Retinal pigment epithelial cell (primary cell): ENCODE results near the gene INTS7.

Experiments used
- DNase-seq: peaks from one replicate; pipeline ENCODE4 v3.0.0-alpha.2; 2010; ENCODE audit warnings: low read depth
- H3K4me3 ChIP-seq: 2 replicates; pipeline ENCODE4 v1.5.1; 2011; ENCODE audit warnings: mild to moderate bottlenecking, low read length, control low read depth, moderate library complexity
- CTCF ChIP-seq: conservative IDR thresholded peaks from 2 replicates; pipeline ENCODE4 v1.5.1; 2011; ENCODE audit warnings: low read depth, low read length, control low read depth, inconsistent platforms

The INTS7 gene

GRCh38 chr1:211978596-211978995, 56.8 kb downstream of the INTS7 start:
- no peak overlapping the region for H3K4me3 ChIP-seq
- TF ChIP-seq CTCF, result no peak
- no peak for DNase-seq

GRCh38 chr1:211975152-211975941, 60.0 kb downstream of the INTS7 start:
- TF ChIP-seq CTCF, result no peak
- no peak overlapping the region for H3K4me3 ChIP-seq
- no peak for DNase-seq

- H3K4me3 ChIP-seq, result no peak overlapping the region
- TF ChIP-seq CTCF, result no peak
- DNase-seq, result no peak
Measured at GRCh38 chr1:211973541-211973940, 61.8 kb downstream of the INTS7 start.

GRCh38 chr1:211968200-211968834, 67.0 kb downstream of the INTS7 start:
- H3K4me3 ChIP-seq, result no peak overlapping the region

GRCh38 chr1:211967704-211968103, 67.7 kb downstream of the INTS7 start:
- TF ChIP-seq CTCF, result no peak
- H3K4me3 ChIP-seq, result no peak overlapping the region
- no peak for DNase-seq

More at GRCh38 chr1:211968200-211968834, 67.0 kb downstream of the INTS7 start:
- no peak for DNase-seq
- no peak for TF ChIP-seq CTCF

GRCh38 chr1:211965108-211965805, 70.1 kb downstream of the INTS7 start:
- no peak for DNase-seq
- no peak for TF ChIP-seq CTCF
- no peak overlapping the region for H3K4me3 ChIP-seq
